D341Med (cell line): ENCODE data around the gene WDCP.

Source experiments
- DNase-seq: peaks from one replicate; pipeline ENCODE4 v3.0.0; 2012; ENCODE audit warnings: low spot score

Gene WDCP

DNA sequence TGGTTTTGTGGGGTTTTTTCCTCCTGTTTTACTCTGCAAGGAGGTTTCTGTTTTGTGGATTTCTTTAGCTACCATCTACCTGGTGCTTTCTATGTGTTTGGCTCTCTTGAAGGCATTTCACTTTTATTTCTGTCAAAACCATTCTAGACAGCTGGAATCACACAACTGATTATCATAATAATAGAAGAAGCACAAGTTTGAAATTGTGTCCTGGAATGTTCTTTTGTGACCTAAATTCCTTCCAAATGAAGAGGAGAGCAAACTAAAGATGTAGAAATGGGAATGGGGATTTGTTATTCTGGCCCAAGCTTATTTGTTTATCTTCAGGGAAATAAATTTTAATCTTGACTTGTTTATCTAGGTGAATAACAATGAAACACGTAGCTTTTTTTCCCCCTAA is 54.3 kb downstream of the WDCP start:
- DNase-seq: no peak

DNA sequence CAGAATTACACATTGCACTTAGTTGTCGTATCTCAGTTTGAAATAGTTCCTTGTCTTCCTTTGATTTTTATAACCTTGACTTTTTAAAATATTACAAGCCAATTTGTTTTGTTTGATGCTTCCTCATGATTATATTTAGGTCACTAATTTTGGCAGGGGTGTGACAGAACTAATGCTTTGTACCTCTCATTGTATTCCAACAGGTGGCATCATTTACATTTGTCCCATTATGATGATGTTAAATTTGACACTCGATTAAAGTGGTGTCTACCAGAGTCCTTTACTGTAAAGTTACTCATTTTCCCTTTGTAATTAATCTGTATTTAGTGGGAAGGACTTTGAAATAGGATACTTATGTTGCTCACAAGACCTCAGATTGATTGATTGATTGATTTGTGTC is 58.8 kb downstream of the WDCP start:
- DNase-seq: no peak
